ENCODE data around the gene MICALL2.
A peak's percentile ranks its signal among the peaks of the same experiment; 100 is the strongest.

The MICALL2 gene

DNA sequence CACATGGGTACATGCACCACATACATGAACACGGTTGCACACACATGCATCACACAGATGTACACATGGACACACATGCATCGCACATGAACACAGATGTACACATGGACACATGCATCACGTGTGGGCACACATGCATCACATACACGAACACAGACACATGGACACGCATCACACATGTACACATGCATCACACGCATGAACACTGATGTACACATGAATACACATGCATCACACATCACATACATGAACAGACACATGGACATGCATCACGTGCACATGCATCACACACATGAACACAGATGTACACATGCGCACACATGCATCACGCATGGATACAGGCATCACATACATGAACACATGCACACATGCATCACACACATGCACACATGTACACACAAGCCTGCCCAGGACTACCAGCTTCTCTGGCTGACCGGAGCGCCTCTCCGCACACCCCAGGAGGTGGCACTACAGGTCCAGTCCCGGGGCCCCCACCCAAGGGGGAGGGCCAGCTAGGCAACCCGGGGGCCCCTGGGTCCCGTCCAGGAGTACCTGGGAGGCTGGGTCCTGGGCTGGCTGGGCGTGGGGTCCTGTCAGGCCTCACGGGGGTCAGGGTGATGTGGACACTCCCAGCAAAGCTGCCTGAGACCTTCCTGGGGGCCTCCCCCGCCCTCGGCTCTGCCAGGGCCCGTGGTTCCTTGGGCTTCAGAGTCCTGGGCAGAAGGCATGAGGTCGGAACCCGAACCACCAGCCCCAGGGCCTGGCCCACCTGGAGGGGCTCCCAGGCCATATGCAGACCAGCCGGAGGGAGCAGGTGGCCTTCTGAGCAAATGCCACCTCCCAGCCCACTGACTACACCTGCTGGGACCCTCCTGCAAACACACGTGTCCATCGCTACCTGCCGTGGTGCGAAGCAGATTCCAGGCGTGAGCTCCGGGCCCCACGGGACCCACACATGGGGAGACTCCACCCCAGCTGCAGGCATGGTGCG is 19.6 kb downstream of the MICALL2 start:
- Mint-ChIP-seq H3K9me3 (no peaks in the 10 kb centered on the region), H3K4me3 (no peak overlapping the region), H3K4me1 (no peaks in the 10 kb centered on the region), H3K27ac (no peak overlapping the region), H3K27me3 (no peaks in the 10 kb centered on the region)
- DNase-seq, result no peak
- ATAC-seq, result no peak

DNA sequence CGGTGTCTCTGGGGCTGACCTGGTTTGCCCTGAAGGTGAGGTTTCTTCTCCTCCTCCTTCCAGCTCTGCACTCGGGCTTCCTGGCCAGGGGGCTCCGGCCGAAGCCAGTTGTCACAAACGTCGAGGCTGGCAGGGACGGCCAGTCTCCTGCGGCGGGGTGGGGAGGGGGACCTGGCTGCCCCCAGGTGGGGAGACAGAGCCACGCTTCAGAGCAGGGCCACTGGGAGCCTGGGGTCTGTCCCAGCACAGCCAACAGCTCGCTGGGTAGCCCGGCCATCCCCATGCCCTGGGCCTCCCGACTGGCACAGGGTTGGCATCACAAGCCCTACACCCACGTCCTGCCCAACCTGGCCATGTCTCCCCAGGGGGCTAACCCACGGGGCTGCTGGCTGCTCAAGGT is 20.4 kb downstream of the MICALL2 start:
- ATAC-seq, result no peak
- Mint-ChIP-seq H3K4me1 (no peaks in the 10 kb centered on the region), H3K27me3 (no peaks in the 10 kb centered on the region), H3K4me3 (no peak overlapping the region), H3K9me3 (no peaks in the 10 kb centered on the region), H3K27ac (no peak overlapping the region)
- no peak for DNase-seq

- DNase-seq, result no peak
- Mint-ChIP-seq H3K27me3 (peaks cover under 1% of the 10 kb centered on the region), H3K4me1 (no peaks in the 10 kb centered on the region), H3K4me3 (no peak overlapping the region), H3K9me3 (no peaks in the 10 kb centered on the region), H3K27ac (no peak overlapping the region)
- ATAC-seq, result peak; percentile 33
Observed at GRCh38 chr7:1438208-1438607, 21.1 kb downstream of the MICALL2 start.

GRCh38 chr7:1437155-1437880 is 22.0 kb downstream of the MICALL2 start:
- ATAC-seq (no peak), DNase-seq (no peak)
- no peak overlapping the region for H3K27ac Mint-ChIP-seq
- H3K27me3 Mint-ChIP-seq, result peaks cover 10% of the 10 kb centered on the region
- no peaks in the 10 kb centered on the region for H3K9me3 Mint-ChIP-seq
- no peak overlapping the region for H3K4me3 Mint-ChIP-seq
- H3K4me1 Mint-ChIP-seq, result peaks cover 5% of the 10 kb centered on the region

DNA sequence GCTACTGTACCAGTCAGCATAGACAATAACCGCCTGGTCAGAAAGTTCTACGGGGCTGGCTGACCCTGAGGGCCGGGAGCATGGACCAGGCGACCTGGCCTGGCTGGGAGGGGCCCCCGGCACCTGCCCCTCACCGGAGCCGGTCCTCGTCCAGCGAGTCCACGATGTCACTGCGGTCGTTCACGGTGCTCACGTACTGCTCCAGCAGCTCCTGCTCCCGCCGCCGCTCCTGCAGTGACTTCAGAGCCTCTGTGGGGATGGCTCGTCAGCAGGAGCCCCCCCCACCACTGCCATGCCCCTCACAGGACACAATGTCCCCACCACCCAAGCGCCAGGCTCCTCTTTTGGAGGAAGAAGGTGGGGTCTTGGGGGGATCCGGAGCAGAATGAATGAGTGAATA is 22.7 kb downstream of the MICALL2 start:
- Mint-ChIP-seq H3K27me3 (peaks cover 17% of the 10 kb centered on the region), H3K4me1 (peaks cover 8% of the 10 kb centered on the region), H3K27ac (no peak overlapping the region), H3K4me3 (no peak overlapping the region), H3K9me3 (no peaks in the 10 kb centered on the region)
- DNase-seq (no peak), ATAC-seq (no peak)

- Mint-ChIP-seq H3K4me3 (no peak overlapping the region), H3K27me3 (peaks cover 28% of the 10 kb centered on the region), H3K27ac (peak overlapping the region in 1 of 2 donors; percentile 83), H3K9me3 (no peaks in the 10 kb centered on the region), H3K4me1 (peaks cover 8% of the 10 kb centered on the region)
- ATAC-seq (no peak), DNase-seq (no peak)
Observed at GRCh38 chr7:1434891-1435670, 24.2 kb downstream of the MICALL2 start.

- no peak for ATAC-seq
- Mint-ChIP-seq H3K27ac (peak overlapping the region in 1 of 2 donors; percentile 83), H3K4me3 (no peak overlapping the region), H3K27me3 (peaks cover 28% of the 10 kb centered on the region), H3K9me3 (no peaks in the 10 kb centered on the region), H3K4me1 (peaks cover 8% of the 10 kb centered on the region)
- no peak for DNase-seq
Observed at GRCh38 chr7:1434165-1434718, 25.0 kb downstream of the MICALL2 start.

DNA sequence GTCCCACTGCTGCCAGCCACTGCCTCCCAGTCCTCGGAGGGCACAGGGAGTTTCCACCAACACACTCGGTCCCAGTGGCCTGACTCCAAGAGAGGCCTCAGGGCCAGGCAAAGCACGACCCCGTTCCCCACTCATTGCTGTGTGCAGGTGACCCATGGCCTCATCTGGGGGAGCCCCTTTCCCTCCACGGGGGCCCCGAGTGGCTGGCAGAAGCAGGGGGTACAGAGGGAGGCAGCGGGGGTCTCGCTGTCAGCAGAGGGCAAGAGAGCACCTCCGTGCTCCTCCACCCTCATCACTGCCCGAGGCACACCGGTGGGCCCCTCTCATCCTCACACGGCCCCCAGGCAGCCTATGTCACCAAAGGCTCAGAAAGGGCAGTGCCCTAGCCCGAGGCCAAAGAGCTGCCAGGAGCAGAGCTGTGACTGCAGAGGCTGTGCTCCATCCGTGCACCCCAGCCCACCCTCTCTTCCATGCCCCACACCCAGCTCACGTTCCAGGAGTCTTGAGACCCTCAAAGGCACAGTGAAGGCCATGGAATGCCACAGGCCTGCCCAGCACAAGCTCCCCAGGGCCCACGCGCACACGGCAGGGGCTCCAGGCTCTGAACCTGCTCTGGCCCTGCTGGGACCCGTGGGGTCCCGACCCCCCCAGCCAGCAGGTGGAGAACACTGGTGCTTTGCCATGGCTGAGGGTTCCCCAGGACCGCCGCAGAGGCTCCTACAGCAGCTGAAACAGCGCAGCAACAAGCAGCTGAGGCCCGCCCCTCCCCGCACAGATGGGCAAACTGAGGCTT is 25.9 kb downstream of the MICALL2 start:
- no peak for DNase-seq
- no peak overlapping the region for H3K4me3 Mint-ChIP-seq
- no peaks in the 10 kb centered on the region for H3K9me3 Mint-ChIP-seq
- H3K27ac Mint-ChIP-seq, result no peak overlapping the region
- no peak for ATAC-seq
- H3K4me1 Mint-ChIP-seq, result peaks cover 8% of the 10 kb centered on the region
- peaks cover 28% of the 10 kb centered on the region for H3K27me3 Mint-ChIP-seq

DNA sequence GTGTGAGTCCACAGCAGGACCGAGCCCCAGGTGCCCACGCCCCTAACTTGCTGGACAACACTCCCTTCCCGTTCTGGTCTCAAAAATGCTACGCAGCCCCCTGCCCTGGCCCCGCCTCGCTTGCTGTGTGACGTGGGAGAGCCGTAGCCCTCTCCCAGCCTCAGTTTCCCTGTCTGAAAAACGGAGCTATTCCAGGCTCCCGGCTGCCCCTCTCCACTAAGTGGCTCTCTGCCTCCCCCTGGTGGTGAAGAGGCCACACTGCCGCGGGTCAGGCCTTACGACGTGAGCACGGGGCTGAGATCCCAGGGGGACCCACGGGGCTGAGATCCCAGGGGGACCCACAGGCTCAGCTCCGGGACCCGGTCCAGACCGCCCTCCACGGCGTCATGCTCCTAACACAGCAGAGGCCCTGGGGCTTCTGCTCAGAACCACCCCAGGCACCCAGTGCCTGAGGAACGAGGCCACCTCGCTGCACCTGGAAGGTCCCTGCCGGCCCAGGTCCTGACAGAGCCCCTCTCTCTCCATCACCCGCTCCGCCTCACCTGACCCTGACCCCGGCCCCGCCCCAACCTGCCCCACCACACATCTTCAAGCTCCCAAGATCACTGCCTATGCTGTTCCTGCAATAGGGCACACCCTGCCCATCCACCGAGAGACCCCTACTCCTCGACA is 26.7 kb downstream of the MICALL2 start:
- H3K27me3 Mint-ChIP-seq, result peaks cover 28% of the 10 kb centered on the region
- peak overlapping the region in 1 of 2 donors; percentile 74 for H3K27ac Mint-ChIP-seq

DNA sequence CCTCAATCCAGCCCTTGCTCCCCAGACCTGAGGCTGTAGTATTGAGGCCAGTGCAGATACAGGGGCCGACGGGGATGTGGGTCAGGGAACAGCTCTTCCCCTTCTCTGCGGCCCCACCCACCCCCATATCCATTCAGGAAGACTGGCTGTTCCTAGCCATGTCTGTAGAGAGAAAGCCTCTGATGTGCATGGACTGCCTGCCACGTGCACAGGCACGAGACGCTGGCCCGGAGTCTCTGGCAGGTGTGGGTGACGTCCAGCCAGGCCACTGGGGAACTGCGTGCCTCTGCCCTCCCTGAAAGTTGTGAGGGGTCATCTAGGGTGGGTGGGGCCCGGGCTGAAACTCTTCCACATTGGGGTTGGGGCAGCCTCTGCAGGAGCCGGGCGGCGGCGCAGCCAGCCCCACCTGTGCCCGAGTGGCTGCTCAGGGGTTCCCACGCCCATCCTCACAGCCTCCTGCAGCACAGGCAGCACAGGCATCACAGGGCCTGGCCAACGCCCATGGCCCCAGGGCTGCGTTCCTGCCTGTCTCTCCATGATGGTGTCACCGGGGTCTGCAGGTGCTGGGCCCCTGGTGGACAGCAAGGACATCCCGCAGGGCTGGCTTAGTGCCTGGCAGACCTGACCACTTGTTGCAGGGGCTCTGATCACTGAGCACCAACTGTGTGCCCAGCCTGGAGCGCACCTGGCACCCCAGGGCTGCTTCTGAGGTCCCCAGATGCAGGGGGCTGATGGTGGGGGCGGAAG is 27.5 kb downstream of the MICALL2 start:
- peak; percentile 8 for ATAC-seq
- H3K4me3 Mint-ChIP-seq, result no peak overlapping the region
- peak overlapping the region in 1 of 2 donors; percentile 34 for H3K27ac Mint-ChIP-seq
- H3K9me3 Mint-ChIP-seq, result no peaks in the 10 kb centered on the region
- peaks cover 28% of the 10 kb centered on the region for H3K27me3 Mint-ChIP-seq
- no peak for DNase-seq
- peaks cover 8% of the 10 kb centered on the region for H3K4me1 Mint-ChIP-seq

More for the DNA sequence above, 26.7 kb downstream of the MICALL2 start:
- Mint-ChIP-seq H3K4me3 (no peak overlapping the region), H3K4me1 (peaks cover 8% of the 10 kb centered on the region), H3K9me3 (no peaks in the 10 kb centered on the region)
- ATAC-seq (peak; percentile 69), DNase-seq (peak; percentile 72 to 78)

- H3K4me3 Mint-ChIP-seq, result no peak overlapping the region
- H3K27me3 Mint-ChIP-seq, result peaks cover 28% of the 10 kb centered on the region
- DNase-seq, result no peak
- H3K9me3 Mint-ChIP-seq, result no peaks in the 10 kb centered on the region
- no peak overlapping the region for H3K27ac Mint-ChIP-seq
- H3K4me1 Mint-ChIP-seq, result peaks cover 8% of the 10 kb centered on the region
- no peak for ATAC-seq
Observed at GRCh38 chr7:1431226-1431625, 28.0 kb downstream of the MICALL2 start.

DNA sequence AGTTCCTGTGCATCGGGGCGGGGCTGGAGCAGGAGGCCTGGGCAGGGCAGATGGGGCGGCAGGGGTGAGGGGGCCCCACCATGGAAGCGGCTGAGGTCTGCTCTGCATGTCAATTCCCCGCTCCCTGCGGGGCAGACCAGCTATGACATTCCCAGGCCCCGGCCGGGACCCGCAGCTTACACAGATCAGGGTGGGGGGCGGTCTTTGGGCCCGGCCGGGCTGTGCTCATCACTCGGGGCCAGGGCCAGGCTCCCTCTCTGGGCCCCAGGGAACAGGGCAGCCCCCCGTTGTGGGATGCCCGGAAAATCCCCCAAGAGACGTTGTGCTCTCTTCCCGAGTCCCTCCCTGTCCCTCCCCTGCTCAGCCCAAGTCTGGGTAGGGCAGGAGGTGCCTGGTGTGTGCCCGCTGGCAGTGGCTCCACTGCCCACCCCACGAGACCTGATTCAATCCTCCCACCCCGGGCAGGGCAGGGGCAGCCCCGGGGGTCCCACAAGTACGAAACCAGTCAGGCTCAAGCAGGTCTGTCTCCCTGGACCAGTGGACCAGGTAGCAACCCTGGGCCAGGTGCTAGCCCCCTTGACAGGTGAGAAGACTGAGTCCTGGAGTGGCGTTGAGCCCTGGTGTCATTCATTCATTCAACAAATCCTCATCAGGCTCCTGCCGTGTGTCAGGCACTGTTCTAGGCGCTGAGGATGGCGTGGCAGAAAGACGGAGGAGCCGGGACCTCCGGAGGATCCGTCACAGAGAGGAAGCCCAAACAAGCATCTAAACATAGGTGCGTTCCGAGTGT is 29.0 kb downstream of the MICALL2 start:
- H3K27me3 Mint-ChIP-seq, result peaks cover 28% of the 10 kb centered on the region
- H3K27ac Mint-ChIP-seq, result no peak overlapping the region
- H3K4me3 Mint-ChIP-seq, result no peak overlapping the region
- no peaks in the 10 kb centered on the region for H3K9me3 Mint-ChIP-seq
- no peak for DNase-seq
- peaks cover 8% of the 10 kb centered on the region for H3K4me1 Mint-ChIP-seq
- no peak for ATAC-seq

DNA sequence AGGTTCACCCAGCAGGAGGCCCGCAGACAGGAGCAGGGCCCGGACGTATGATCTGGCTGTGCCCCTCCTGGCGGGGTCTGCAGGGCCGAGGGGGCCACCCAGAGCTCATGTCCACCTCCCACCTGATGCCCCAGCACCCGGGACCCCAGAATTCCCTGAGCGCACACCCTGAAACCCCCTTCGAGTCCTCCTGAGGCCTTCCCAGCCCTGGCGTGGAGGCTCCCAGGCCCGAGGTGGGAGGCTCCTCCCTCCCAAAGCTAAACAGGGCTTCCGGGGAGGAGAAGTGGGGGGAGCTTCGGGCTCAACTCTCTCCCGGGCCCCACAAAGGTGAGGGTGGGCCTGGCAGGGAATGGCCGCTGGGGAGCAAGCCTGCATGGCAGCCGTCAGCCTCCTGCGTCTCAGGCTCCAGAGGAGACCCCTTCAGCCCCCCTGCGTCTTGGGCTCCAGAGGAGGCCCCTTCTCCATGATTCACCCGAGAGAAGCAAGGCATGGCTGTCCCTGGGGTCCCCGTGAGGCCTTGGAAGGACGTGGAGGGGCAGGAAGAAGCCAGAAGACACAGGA is 30.2 kb downstream of the MICALL2 start:
- Mint-ChIP-seq H3K9me3 (no peaks in the 10 kb centered on the region), H3K4me3 (no peak overlapping the region), H3K4me1 (peaks cover 8% of the 10 kb centered on the region), H3K27ac (no peak overlapping the region), H3K27me3 (peaks cover 36% of the 10 kb centered on the region)
- ATAC-seq (no peak), DNase-seq (no peak)
